IMR-90 (cell line): Measurements from ENCODE around the gene CERS6. TPM values are rescaled to one million over a fixed set of nuclear protein-coding genes. Genes with fewer than 3 reads are reported as not detected.

Source experiments
- ATAC-seq: fragments of 200-7000 bp; cut with Tn5 transposase; 2 replicates; pipeline ENCODE4 v1.9.1; 2020; ENCODE audit warnings: low read depth, mild to moderate bottlenecking, moderate library complexity
- BruUV-seq: library from RNA; stranded (reverse); fragments of 400-500 nt; replicated peaks from 2 replicates; lab custom pipeline; 2021; lab: Mats Ljungman, UMichigan
- CTCF ChIA-PET: fragments of 300-600 bp; formaldehyde crosslinking; extraction: SDS; loops from one replicate; lab custom pipeline; 2021; ENCODE audit warnings: antibody characterized with exemption; lab: Yijun Ruan, JAX
- POLR2A ChIA-PET: fragments of 300-600 bp; sonication (Branson Sonifier 250); formaldehyde crosslinking; loops from one replicate; lab custom pipeline; 2022; ENCODE audit warnings: antibody characterized with exemption; ENCODE audit not compliant: unreplicated experiment; lab: Charles Lee
- DNase-seq: peaks from one replicate; pipeline ENCODE4 v3.0.0; 2013
- H2AFZ ChIP-seq: replicated peaks from 2 replicates; pipeline ENCODE3; 2013; ENCODE audit warnings: low read length, mild to moderate bottlenecking; ENCODE audit not compliant: poor library complexity
- H2AK5ac ChIP-seq: 2 replicates; pipeline ENCODE4 v1.6.1; 2013; ENCODE audit warnings: low read depth, low read length, inconsistent platforms
- H2AK9ac ChIP-seq: replicated peaks from 2 replicates; pipeline ENCODE3; 2013; ENCODE audit warnings: mild to moderate bottlenecking, low read depth, low read length, moderate library complexity; ENCODE audit not compliant: poor library complexity
- H2BK120ac ChIP-seq: 2 replicates; pipeline ENCODE4 v1.6.1; 2013; ENCODE audit warnings: low read depth, low read length, inconsistent platforms
- H2BK15ac ChIP-seq: 3 replicates; pipeline ENCODE4 v1.6.1; 2013; ENCODE audit warnings: low read depth, low read length, inconsistent platforms
- H2BK20ac ChIP-seq: 2 replicates; pipeline ENCODE4 v1.6.1; 2013; ENCODE audit warnings: low read depth, mild to moderate bottlenecking, inconsistent platforms, low read length, moderate library complexity
- H2BK5ac ChIP-seq: 2 replicates; pipeline ENCODE4 v1.6.1; 2013; ENCODE audit warnings: mild to moderate bottlenecking, low read depth, low read length, inconsistent platforms; ENCODE audit not compliant: poor library complexity, severe bottlenecking
- H3K14ac ChIP-seq: replicated peaks from 2 replicates; pipeline ENCODE4 v1.6.1; 2013; ENCODE audit warnings: low read depth, low read length, inconsistent platforms
- H3K18ac ChIP-seq: 2 replicates; pipeline ENCODE4 v1.6.1; 2013; ENCODE audit warnings: low read depth, low read length, control low read depth
- H3K23ac ChIP-seq: 2 replicates; pipeline ENCODE4 v1.6.1; 2013; ENCODE audit warnings: low read depth, low read length, inconsistent platforms
- H3K27ac ChIP-seq: 2 replicates; pipeline ENCODE4 v1.5.1; 2013; ENCODE audit warnings: mild to moderate bottlenecking, control low read depth, low read length; ENCODE audit not compliant: insufficient read depth
- H3K27me3 ChIP-seq: 2 replicates; pipeline ENCODE4 v1.6.1; 2013; ENCODE audit warnings: low read length; ENCODE audit not compliant: control insufficient read depth, insufficient read depth
- H3K36me3 ChIP-seq: 2 replicates; pipeline ENCODE4 v1.6.1; 2013; ENCODE audit warnings: low read length, mixed read lengths; ENCODE audit not compliant: control insufficient read depth, insufficient read depth
- H3K4ac ChIP-seq: 2 replicates; pipeline ENCODE4 v1.6.1; 2013; ENCODE audit warnings: low read depth, low read length, inconsistent platforms
- H3K4me1 ChIP-seq: 2 replicates; pipeline ENCODE4 v1.6.1; 2013; ENCODE audit warnings: low read length, mixed read lengths; ENCODE audit not compliant: control insufficient read depth, insufficient read depth
- H3K4me2 ChIP-seq: 2 replicates; pipeline ENCODE4 v1.6.1; 2013; ENCODE audit warnings: low read depth, mild to moderate bottlenecking, control low read depth, low read length, moderate library complexity
- H3K4me3 ChIP-seq: 2 replicates; pipeline ENCODE4 v1.5.1; 2013; ENCODE audit warnings: low read depth, mild to moderate bottlenecking, control low read depth, low read length, moderate library complexity; ENCODE audit not compliant: insufficient read depth
- H3K56ac ChIP-seq: 2 replicates; pipeline ENCODE4 v1.6.1; 2013; ENCODE audit warnings: low read length, inconsistent platforms; ENCODE audit not compliant: insufficient read depth; ENCODE audit errors: extremely low read depth
- H3K79me1 ChIP-seq, 2 experiments: 2 replicates each; pipeline ENCODE4 v1.6.1; 2013; ENCODE audit warnings: low read length in 2 of 2, inconsistent platforms in 1 of 2, low read depth in 1 of 2
- H3K9ac ChIP-seq: 2 replicates; pipeline ENCODE4 v1.6.1; 2013; ENCODE audit warnings: low read depth, low read length, control low read depth
- H3K9me1 ChIP-seq: 2 replicates; pipeline ENCODE4 v1.6.1; 2013; ENCODE audit warnings: low read length, inconsistent platforms; ENCODE audit not compliant: insufficient read depth
- H3K9me3 ChIP-seq: 2 replicates; pipeline ENCODE4 v1.6.1; 2013; ENCODE audit warnings: low read length; ENCODE audit not compliant: control insufficient read depth, insufficient read depth
- H4K20me1 ChIP-seq: 2 replicates; pipeline ENCODE4 v1.6.1; 2013; ENCODE audit warnings: low read length, inconsistent platforms; ENCODE audit not compliant: insufficient read depth
- H4K5ac ChIP-seq: 2 replicates; pipeline ENCODE4 v1.6.1; 2013; ENCODE audit warnings: mild to moderate bottlenecking, low read depth, low read length, control low read depth
- H4K8ac ChIP-seq, 2 experiments: 2 replicates each; pipeline ENCODE4 v1.6.1; 2013; ENCODE audit warnings: low read depth in 2 of 2, low read length in 2 of 2, control low read depth in 1 of 2, inconsistent platforms in 1 of 2
- H4K91ac ChIP-seq: 2 replicates; pipeline ENCODE4 v1.6.1; 2013; ENCODE audit warnings: low read depth, low read length, inconsistent platforms; ENCODE audit not compliant: insufficient read depth
- CEBPB ChIP-seq: IDR thresholded peaks from 2 replicates; pipeline ENCODE4 v1.6.1; 2012; ENCODE audit warnings: low read depth, low read length, improper control_type of control experiment
- CHD1 ChIP-seq: IDR thresholded peaks from 2 replicates; pipeline ENCODE4 v1.6.1; 2012; ENCODE audit warnings: low read depth, low read length, improper control_type of control experiment
- FOS ChIP-seq: fragments of 150-350 bp; IDR thresholded peaks from 2 replicates; pipeline ENCODE4 v1.6.1; 2016; ENCODE audit warnings: low read depth, low read length
- MXI1 ChIP-seq: IDR thresholded peaks from 2 replicates; pipeline ENCODE4 v1.6.1; 2012; ENCODE audit warnings: low read depth, mild to moderate bottlenecking, low read length, moderate library complexity, borderline replicate concordance
- NFE2L2 ChIP-seq: fragments of 150-350 bp; IDR thresholded peaks from 2 replicates; pipeline ENCODE4 v1.6.1; 2016; ENCODE audit warnings: low read depth, mild to moderate bottlenecking, low read length
- RAD21 ChIP-seq: IDR thresholded peaks from 2 replicates; pipeline ENCODE4 v1.6.1; 2012; ENCODE audit warnings: low read length, improper control_type of control experiment
- SMC3 ChIP-seq: fragments of 150-350 bp; IDR thresholded peaks from 2 replicates; pipeline ENCODE4 v1.6.1; 2016; ENCODE audit warnings: low read depth, mild to moderate bottlenecking, antibody characterized with exemption, low read length, moderate library complexity
- USF2 ChIP-seq: fragments of 150-350 bp; IDR thresholded peaks from 2 replicates; pipeline ENCODE4 v1.6.1; 2017; ENCODE audit warnings: mild to moderate bottlenecking, antibody characterized with exemption, low read length, low read depth
- WGBS, 2 experiments: methylation state at CpG; one replicate each; pipeline versions ENCODE4 v1.1.5 to v1.1.7; 2013; ENCODE audit warnings: missing lambda C conversion rate in 2 of 2; ENCODE audit not compliant: insufficient read length in 1 of 2; ENCODE audit errors: extremely low coverage in 2 of 2; 5-methylcytosine and 5-hydroxymethylcytosine counted together
- dilution Hi-C: fragments of 300-500 bp; cut with HindIII; formaldehyde crosslinking; loops from one replicate; pipeline ENCODE4 v1.14.3; 2018; ENCODE audit warnings: low sequenced_read_pairs; ENCODE audit not compliant: unreplicated experiment
- in situ Hi-C: fragments of 300-500 bp; cut with MboI; formaldehyde crosslinking; loops from 3 replicates; pipeline ENCODE4 v1.14.3; 2019; ENCODE audit warnings: low sequenced_read_pairs, inconsistent platforms, mixed read lengths
- intact Hi-C: fragments of 100-400 bp; cut with micrococcal nuclease; formaldehyde crosslinking; loops from 2 replicates; pipeline ENCODE4 v1.10.0; 2022
- polyA plus RNA-seq, 3 experiments: library from polyadenylated mRNA; depleted of rRNA; stranded (reverse); fragments of >200 nt; gene quantifications; 2 replicates each; pipeline ENCODE4 v1.2.3, GENCODE V29; 2012; ENCODE audit warnings: low replicate concordance in 1 of 3
- total RNA-seq: library from RNA; depleted of rRNA; stranded (reverse); fragments of >200 nt; gene quantifications from 2 replicates; pipeline ENCODE4 v1.2.3, GENCODE V29; 2012

CERS6 gene
- total and polyA plus RNA-seq, 2 of the 4 experiments (the other 2 are of a cell fraction): 2.1 to 5.7 TPM

DNA sequence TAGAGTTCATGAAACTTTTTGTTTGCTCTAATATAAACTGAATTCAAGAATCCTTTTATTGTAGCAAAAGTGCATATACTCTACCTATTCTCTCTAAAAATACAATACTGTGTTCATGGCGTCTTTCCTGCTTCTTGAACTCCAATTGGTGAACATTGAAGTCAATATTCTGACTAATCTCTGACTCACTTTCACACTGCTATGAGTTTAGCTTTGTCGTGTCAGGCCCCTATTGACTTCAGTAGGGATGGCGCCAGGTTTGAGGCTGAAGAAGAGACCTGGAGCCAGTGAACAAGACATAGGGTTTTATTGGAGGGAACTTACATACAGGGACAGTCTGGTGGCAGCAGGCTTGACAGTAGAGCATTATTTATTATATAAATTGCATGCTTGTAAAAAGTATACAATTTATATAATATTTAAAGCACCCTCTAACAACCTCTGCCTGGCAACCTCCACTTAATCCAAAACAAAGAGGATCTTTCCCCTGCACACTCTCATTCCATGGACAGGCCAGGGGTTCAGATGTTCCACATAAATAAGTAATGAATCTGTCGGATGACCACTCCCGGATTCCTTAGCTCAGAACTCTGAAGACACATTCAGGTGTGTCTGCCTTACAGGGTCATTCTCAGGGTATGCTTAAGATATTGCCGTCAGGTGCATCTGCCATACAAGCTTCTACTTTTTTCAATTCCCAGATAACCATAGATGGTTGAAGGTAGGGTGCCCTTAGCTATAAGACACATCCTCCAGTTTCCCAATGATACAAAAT is 141.0 kb downstream of the CERS6 start:
- CTCF ChIA-PET: no interaction called here
- no peaks in the 10 kb centered on the region for H3K79me1 ChIP-seq

More for the DNA sequence above, 141.0 kb downstream of the CERS6 start:
- no peak overlapping the region for H2BK5ac ChIP-seq
- TF ChIP-seq NFE2L2 (no peak), RAD21 (no peak), CEBPB (no peak), USF2 (no peak), FOS (no peak), SMC3 (no peak), CHD1 (no peak), MXI1 (no peak)
- H2BK20ac ChIP-seq: no peak overlapping the region
- no peak overlapping the region for H2BK15ac ChIP-seq
- H3K56ac ChIP-seq: no peak overlapping the region
- in situ Hi-C loops: no loop called here
- no peak overlapping the region for H2AK5ac ChIP-seq
- H2AK9ac ChIP-seq: no peak overlapping the region
- H3K18ac ChIP-seq: no peak overlapping the region
- no peak overlapping the region for H4K8ac ChIP-seq
- intact Hi-C loops: no loop called here
- H3K9me3 ChIP-seq: no peaks in the 10 kb centered on the region
- BruUV-seq: no TSS peak
- no peaks in the 10 kb centered on the region for H3K36me3 ChIP-seq
- WGBS, 2 experiments: no CpG with 5 or more reads among the region's 6 CpGs
- H4K91ac ChIP-seq: no peak overlapping the region
- H2BK120ac ChIP-seq: no peak overlapping the region
- H4K20me1 ChIP-seq: no peaks in the 10 kb centered on the region
- no peaks in the 10 kb centered on the region for H3K4me1 ChIP-seq
- no peak overlapping the region for H4K5ac ChIP-seq
- no peak overlapping the region for H2AFZ ChIP-seq
- no peak overlapping the region for H3K27ac ChIP-seq
- no peaks in the 10 kb centered on the region for H3K9me1 ChIP-seq
- H3K4me3 ChIP-seq: no peak overlapping the region
- no peak overlapping the region for H3K23ac ChIP-seq
- DNase-seq (peak; percentile 17), ATAC-seq (no peak)
- POLR2A ChIA-PET: no interaction called here
- no peak overlapping the region for H3K14ac ChIP-seq
- dilution Hi-C loops: no loop called here
- no peak overlapping the region for H3K9ac ChIP-seq
- H3K27me3 ChIP-seq: no peaks in the 10 kb centered on the region
- H3K4me2 ChIP-seq: no peak overlapping the region
- no peak overlapping the region for H3K4ac ChIP-seq
